Gastrocnemius medialis (tissue), 4 donors: ENCODE results near the gene RTL9. TPM values are rescaled to one million over a fixed set of nuclear protein-coding genes. Genes with fewer than 3 reads are reported as not detected.

Experiments used
- ATAC-seq, 2 donors: fragments of 150-250 bp; one replicate each; pipeline ENCODE4 v1.9.1; 2016
- DNase-seq, 2 donors: peaks; one replicate each; pipeline ENCODE4 v3.0.0-alpha.2; 2019
- H3K27ac ChIP-seq, 4 donors: fragments of 200-600 bp; sonication (generic); 1 replicate in 1 of 4; 2 replicates in 3 of 4; pipeline ENCODE4 v1.5.1; 2016 to 2018; ENCODE audit warnings: mild to moderate bottlenecking in 2 of 4, moderate library complexity in 1 of 4
- H3K27me3 ChIP-seq, 3 donors: fragments of 200-600 bp; sonication (generic) in 2 of 3; 1 replicate in 1 of 3; 2 replicates in 2 of 3; pipeline versions ENCODE4 v1.5.1 to v1.6.0; 2016 to 2019; ENCODE audit warnings: mild to moderate bottlenecking in 1 of 3, moderate library complexity in 1 of 3
- H3K36me3 ChIP-seq, 2 donors: fragments of 200-600 bp; sonication (generic) in 1 of 2; one replicate each; pipeline ENCODE4 v1.5.1; 2017 to 2018
- H3K4me1 ChIP-seq, 2 donors: fragments of 200-600 bp; sonication (generic) in 1 of 2; one replicate each; pipeline ENCODE4 v1.5.1; 2016 to 2017; ENCODE audit warnings: mild to moderate bottlenecking in 2 of 2
- H3K4me3 ChIP-seq, 4 donors: fragments of 200-600 bp; sonication (generic) in 3 of 4; 1 replicate in 1 of 4; 2 replicates in 3 of 4; pipeline ENCODE4 v1.5.1; 2016 to 2019; ENCODE audit warnings: mild to moderate bottlenecking in 2 of 4
- H3K9me3 ChIP-seq, 3 donors: fragments of 200-600 bp; sonication (generic) in 2 of 3; 1 replicate in 1 of 3; 2 replicates in 2 of 3; pipeline ENCODE4 v1.5.1; 2016 to 2019
- POLR2A ChIP-seq, 2 donors: fragments of 450-650 bp; IDR thresholded peaks; one replicate each; pipeline ENCODE4 v1.6.1; 2017; ENCODE audit warnings: antibody characterized with exemption in 2 of 2, mild to moderate bottlenecking in 2 of 2, moderate library complexity in 2 of 2
- in situ Hi-C, 4 donors: fragments of 200-750 bp; cut with MboI; loops; one replicate each; pipeline versions ENCODE4 v1.15.0 to v1.8.0; 2017; ENCODE audit warnings: low sequenced_read_pairs in 4 of 4
- intact Hi-C: fragments of 100-400 bp; cut with DNase I; formaldehyde crosslinking; loops from one replicate; pipeline ENCODE4 v1.15.1; 2023; ENCODE audit warnings: low total_unique reads
- total RNA-seq, 4 donors: library from RNA; depleted of rRNA; stranded (reverse); fragments of >200 nt; gene quantifications; one replicate each; pipeline versions ENCODE4 v1.1.0 to v1.2.3, GENCODE V29; 2016
- TF ChIP-seq, protein P1 (sequence below), 5 experiments: fragments of 450-650 bp in 3 of 5; fragments of 200-600 bp in 2 of 5; sonication (generic) in 2 of 5; IDR thresholded peaks in 4 of 5; conservative IDR thresholded peaks in 1 of 5; 1 replicate in 4 of 5; 2 replicates in 1 of 5; pipeline ENCODE4 v1.5.1; 2016 to 2019; ENCODE audit warnings: antibody characterized with exemption in 5 of 5, mild to moderate bottlenecking in 3 of 5, moderate library complexity in 3 of 5

The RTL9 gene
- total RNA-seq = under 1 TPM in 2 of 4 donors, not detected in 2; 0.07 to 0.29 TPM

GRCh38 chrX:110358548-110358947, at the start of gene RTL9:
Gene RTL9 (plus strand): TSS chrX:110358848. CDS start chrX:110450618, 91,770 bp downstream.
- Histone ChIP-seq H3K27ac (no peak within 1 kb of the TSS), H3K36me3 (no peaks in the 10 kb centered on the region), H3K27me3 (no peaks in the 10 kb centered on the region), H3K9me3 (no peaks in the 10 kb centered on the region), H3K4me1 (no peaks in the 10 kb centered on the region), H3K4me3 (no peak within 1 kb of the TSS)
- ATAC-seq = no peak
- TF ChIP-seq, protein P1, sequence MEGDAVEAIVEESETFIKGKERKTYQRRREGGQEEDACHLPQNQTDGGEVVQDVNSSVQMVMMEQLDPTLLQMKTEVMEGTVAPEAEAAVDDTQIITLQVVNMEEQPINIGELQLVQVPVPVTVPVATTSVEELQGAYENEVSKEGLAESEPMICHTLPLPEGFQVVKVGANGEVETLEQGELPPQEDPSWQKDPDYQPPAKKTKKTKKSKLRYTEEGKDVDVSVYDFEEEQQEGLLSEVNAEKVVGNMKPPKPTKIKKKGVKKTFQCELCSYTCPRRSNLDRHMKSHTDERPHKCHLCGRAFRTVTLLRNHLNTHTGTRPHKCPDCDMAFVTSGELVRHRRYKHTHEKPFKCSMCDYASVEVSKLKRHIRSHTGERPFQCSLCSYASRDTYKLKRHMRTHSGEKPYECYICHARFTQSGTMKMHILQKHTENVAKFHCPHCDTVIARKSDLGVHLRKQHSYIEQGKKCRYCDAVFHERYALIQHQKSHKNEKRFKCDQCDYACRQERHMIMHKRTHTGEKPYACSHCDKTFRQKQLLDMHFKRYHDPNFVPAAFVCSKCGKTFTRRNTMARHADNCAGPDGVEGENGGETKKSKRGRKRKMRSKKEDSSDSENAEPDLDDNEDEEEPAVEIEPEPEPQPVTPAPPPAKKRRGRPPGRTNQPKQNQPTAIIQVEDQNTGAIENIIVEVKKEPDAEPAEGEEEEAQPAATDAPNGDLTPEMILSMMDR (IDR thresholded peaks at IDR 0.05 in 4 of 5, conservative IDR thresholded peaks at IDR 0.05 in 1 of 5) = no peak
- TF ChIP-seq POLR2A (IDR thresholded peaks at IDR 0.05) = no peak
- no peak for DNase-seq
- in situ Hi-C loops (no loop called here), intact Hi-C loops (no loop called here)

DNA sequence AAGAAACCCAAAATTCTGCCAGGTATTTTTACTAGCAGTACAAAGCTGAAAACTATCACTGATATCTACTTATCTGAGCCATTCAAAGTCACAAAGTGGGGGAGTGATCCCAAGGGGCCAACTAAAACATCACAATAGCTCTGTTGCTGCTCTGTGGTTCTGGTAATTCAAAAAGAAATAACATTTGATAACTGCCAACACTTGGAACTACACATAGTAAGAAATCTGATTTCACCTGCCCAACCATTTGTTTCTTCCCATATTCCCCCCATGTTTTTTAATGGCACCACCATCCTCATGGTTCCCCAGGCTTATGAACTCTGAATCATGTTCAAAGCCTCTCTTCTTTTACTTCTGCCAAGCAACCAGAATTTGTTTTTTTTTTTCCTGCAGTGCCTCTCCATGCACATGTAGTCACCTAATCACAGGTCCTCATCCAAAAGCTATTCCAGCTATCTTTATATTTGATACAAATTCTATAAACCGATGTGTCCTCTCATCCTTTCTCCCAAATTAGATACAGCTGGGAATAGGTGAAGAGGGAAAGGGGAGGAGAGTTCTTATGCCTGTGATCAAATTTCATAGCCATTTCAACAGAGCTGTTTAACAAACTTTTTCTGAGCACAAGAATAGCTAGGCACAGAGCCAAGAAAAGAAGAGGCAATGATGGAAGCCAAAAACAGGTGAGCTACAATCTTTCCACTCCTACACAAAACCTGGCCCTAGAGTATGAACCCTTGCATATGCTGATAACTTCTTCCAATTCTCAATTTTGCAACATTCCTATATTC, 48.5 kb upstream of the RTL9 start:
- no peaks in the 10 kb centered on the region for H3K27me3 ChIP-seq
- TF ChIP-seq POLR2A (IDR thresholded peaks at IDR 0.05) = no peak
- TF ChIP-seq, protein P1 (IDR thresholded peaks at IDR 0.05 in 4 of 5, conservative IDR thresholded peaks at IDR 0.05 in 1 of 5) = no peak
- H3K27ac ChIP-seq = no peak overlapping the region
- H3K4me3 ChIP-seq = no peak overlapping the region
- in situ Hi-C loops (no loop called here), intact Hi-C loops (loop anchor here (10.0 kb wide), 1 partner anchor 575 kb away; the partner anchor contains the start of gene ACSL4)
- H3K4me1 ChIP-seq = peaks cover 0 to 12% of the 10 kb centered on the region in 2 donors
- DNase-seq (no peak), ATAC-seq (peak in 1 of 2 donors; percentile 65)
- H3K9me3 ChIP-seq = no peaks in the 10 kb centered on the region
- H3K36me3 ChIP-seq = no peaks in the 10 kb centered on the region

- H3K9me3 ChIP-seq = no peaks in the 10 kb centered on the region
- ATAC-seq = no peak
- H3K36me3 ChIP-seq = no peaks in the 10 kb centered on the region
- no peak for TF ChIP-seq POLR2A (IDR thresholded peaks at IDR 0.05)
- TF ChIP-seq, protein P1 (IDR thresholded peaks at IDR 0.05 in 4 of 5, conservative IDR thresholded peaks at IDR 0.05 in 1 of 5) = no peak
- H3K27me3 ChIP-seq = no peaks in the 10 kb centered on the region
- no peak overlapping the region for H3K27ac ChIP-seq
- in situ Hi-C loops = no loop called here
- intact Hi-C loops = loop anchor here (10.0 kb wide), 1 partner anchor 576 kb away; the partner anchor contains the start of gene ACSL4
- no peak overlapping the region for H3K4me3 ChIP-seq
- DNase-seq = no peak
- peaks cover 0 to 12% of the 10 kb centered on the region in 2 donors for H3K4me1 ChIP-seq
Observed at GRCh38 chrX:110310896-110311295, 47.8 kb upstream of the RTL9 start.

DNA sequence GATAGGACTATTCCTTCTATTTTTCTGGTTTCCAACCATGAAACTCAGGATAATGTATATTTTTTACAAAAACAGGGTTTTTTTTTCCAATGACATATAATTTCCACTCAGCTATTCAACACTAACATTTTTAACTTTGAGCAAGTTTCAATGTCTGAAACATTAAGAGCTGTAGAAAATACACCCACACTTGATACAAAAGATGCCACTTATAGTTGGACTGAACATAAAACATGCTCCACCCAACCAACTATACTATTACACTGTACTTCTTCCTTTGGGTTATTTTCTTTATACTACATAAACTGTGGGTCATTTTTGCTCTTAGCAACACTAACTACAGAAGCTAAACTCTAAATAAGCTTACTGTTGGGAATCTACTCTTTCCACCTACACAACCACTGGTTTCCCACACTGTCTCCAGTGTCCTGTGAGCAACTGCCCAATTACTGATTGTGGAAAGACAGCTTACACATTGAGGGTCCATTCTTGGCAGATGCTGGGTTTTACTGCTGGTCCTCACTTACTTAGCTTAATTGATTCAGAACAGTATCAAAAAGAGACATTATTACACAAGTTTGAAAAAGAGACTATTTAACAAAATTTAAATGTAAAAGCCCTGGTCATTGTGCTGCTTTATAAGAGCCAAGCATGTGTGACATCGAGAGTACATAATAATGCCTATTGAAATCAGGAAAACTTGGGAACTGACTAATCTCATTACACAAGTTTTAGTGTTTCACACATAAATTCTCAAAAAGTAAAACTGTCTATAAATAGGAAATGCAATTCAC, 47.0 kb upstream of the RTL9 start:
- H3K27me3 ChIP-seq = no peaks in the 10 kb centered on the region
- no peak overlapping the region for H3K27ac ChIP-seq
- H3K4me1 ChIP-seq = peaks cover 4 to 19% of the 10 kb centered on the region in 2 donors
- no peaks in the 10 kb centered on the region for H3K36me3 ChIP-seq
- TF ChIP-seq, protein P1 (IDR thresholded peaks at IDR 0.05 in 4 of 5, conservative IDR thresholded peaks at IDR 0.05 in 1 of 5) = no peak
- TF ChIP-seq POLR2A (IDR thresholded peaks at IDR 0.05) = no peak
- no peak for ATAC-seq
- in situ Hi-C loops (no loop called here), intact Hi-C loops (loop anchor here (10.0 kb wide), 1 partner anchor 577 kb away; the partner anchor contains the start of gene ACSL4)
- DNase-seq = no peak
- H3K4me3 ChIP-seq = no peak overlapping the region
- no peaks in the 10 kb centered on the region for H3K9me3 ChIP-seq
